ENCODE results near the gene HHIPL1.

HHIPL1 gene

DNA sequence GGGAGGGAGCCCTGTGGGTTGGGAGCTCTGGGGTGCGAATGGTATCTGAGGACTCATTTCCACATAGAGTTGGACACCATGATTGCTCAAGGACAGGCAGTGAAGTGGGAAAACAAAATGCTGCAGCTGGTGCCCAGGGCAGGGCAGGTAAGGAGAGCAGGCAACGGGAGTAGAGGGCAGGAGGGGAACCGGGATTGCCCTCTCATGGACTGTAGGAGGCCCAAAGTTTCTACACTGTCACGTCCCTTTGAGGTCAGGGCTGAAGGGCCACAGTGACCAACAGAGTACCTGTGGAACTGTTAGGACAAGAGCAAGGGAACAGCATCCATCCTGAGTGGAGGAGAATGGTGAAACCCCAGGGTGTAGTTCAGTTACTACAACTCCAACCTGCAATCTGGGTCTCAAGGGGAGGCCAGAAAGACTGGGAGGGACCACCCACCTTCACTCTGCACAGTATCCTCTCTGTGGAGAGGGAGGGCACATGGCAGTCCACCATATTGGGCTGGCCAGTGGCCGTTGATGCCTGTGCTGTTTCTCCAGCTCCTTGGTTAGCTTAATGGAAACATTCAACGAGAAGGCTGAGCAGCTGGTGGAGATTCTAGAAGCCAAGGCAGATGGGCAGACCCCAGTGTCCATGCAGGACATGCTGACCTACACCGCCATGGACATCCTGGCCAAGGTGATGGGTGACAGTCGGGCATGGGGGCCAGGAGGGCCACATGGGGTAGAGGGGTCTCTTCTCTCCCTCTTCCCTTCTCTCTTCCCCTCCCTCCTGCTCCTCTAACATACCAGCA lies 61.4 kb downstream of the HHIPL1 start:
- TF ChIP-seq, protein P1, sequence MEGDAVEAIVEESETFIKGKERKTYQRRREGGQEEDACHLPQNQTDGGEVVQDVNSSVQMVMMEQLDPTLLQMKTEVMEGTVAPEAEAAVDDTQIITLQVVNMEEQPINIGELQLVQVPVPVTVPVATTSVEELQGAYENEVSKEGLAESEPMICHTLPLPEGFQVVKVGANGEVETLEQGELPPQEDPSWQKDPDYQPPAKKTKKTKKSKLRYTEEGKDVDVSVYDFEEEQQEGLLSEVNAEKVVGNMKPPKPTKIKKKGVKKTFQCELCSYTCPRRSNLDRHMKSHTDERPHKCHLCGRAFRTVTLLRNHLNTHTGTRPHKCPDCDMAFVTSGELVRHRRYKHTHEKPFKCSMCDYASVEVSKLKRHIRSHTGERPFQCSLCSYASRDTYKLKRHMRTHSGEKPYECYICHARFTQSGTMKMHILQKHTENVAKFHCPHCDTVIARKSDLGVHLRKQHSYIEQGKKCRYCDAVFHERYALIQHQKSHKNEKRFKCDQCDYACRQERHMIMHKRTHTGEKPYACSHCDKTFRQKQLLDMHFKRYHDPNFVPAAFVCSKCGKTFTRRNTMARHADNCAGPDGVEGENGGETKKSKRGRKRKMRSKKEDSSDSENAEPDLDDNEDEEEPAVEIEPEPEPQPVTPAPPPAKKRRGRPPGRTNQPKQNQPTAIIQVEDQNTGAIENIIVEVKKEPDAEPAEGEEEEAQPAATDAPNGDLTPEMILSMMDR (IDR thresholded peaks at IDR 0.05) = no peak

DNA sequence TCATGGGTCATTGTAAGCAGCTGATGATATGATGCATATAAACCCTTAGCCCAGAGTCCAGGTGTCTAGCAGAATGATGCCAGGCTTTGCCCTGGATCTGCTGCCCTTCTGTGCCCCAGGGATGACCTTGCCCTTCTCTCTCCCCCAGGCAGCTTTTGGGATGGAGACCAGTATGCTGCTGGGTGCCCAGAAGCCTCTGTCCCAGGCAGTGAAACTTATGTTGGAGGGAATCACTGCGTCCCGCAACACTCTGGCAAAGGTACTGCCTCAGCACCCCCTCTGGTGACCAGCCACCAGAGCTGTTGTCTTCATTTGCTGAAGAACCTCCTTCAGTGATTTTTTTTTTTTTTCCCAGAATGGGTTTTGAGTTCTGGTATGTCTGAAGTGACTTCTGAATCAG lies 62.5 kb downstream of the HHIPL1 start:
- TF ChIP-seq, protein P1 (IDR thresholded peaks at IDR 0.05) = no peak

DNA sequence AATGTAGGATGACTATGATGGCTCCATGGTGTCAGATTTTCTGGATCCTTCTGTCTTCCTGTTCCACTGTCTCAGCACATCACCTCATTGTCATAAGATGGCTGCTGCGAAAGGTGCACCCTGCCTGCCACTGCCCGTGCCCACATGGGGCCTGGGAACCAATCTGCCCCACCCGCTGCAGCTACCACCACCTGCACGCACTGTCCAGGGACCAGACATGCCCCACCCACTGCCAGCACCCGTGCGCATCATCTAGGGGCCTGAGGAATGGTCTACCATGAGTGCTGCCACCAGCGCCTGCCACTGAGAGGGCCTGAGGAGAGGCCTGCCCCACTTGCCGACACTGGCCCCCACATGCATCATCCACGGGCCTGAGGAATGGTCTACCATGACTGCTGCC lies 63.0 kb downstream of the HHIPL1 start:
- TF ChIP-seq, protein P1 (IDR thresholded peaks at IDR 0.05) = no peak

DNA sequence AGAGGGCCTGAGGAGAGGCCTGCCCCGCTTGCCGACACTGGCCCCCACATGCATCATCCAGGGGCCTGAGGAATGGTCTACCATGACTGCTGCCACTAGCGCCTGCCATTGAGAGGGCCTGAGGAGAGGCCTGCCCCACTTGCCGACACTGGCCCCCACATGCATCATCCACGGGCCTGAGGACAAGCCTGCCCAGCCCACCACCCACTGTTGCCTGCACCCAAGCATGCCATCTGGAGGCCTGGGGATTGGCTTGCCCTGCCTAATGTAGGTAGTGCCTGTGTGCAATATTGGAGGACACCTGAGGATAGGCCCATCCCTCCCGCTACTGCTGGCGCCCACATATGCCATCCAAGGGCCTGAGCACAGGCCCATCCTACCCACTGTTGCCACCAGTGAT lies 63.5 kb downstream of the HHIPL1 start:
- TF ChIP-seq, protein P1 (IDR thresholded peaks at IDR 0.05) = no peak

DNA sequence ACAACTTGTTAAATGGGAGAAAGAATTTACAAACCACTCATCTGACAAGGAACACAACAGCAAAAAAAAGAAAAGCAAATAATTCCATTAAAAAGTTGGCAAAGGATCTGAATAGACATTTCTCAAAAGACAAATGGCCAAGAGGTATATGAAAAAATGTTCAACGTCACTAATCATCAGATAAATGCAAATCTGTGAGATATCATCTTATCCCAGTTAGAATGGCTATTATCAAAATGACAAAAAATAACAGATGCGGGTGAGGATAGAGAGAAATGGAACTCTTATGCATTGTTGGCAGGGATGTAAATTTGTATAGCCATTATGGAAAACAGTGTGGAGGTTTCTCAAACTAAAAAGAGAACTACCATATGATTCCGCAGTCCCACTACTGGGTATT lies 69.0 kb downstream of the HHIPL1 start:
- TF ChIP-seq, protein P1 (IDR thresholded peaks at IDR 0.05) = no peak

DNA sequence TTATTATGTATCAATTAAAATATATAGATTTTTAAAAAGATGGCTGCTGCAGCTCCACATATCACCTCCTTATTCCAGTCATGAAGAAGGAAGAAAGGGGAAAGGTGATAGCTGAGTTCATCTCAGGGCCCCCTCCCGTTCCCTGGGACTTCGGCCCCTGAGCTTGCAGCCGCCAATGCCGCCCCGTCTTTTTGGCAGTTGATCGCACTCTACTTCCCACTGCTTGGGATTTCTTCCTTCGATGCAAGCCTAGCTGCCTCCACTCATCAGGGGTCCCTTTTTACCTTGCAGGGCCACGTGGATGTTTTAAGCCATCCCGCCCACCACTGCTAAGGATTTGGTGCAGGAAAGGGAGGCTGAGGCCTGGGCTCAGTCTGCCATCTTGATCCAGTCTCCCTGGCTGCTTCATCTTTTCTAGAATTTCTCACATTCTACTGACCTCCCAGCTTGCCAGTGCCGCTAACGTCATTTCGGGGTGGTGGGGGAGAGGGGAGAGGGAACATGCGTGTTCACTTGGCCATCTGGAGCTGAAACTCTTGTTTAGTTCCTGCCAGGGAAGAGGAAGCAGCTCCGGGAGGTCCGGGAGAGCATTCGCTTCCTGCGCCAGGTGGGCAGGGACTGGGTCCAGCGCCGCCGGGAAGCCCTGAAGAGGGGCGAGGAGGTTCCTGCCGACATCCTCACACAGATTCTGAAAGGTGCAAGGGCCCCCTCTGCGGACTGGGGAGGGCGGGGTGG lies 70.5 kb downstream of the HHIPL1 start:
- TF ChIP-seq, protein P1 (IDR thresholded peaks at IDR 0.05) = no peak

DNA sequence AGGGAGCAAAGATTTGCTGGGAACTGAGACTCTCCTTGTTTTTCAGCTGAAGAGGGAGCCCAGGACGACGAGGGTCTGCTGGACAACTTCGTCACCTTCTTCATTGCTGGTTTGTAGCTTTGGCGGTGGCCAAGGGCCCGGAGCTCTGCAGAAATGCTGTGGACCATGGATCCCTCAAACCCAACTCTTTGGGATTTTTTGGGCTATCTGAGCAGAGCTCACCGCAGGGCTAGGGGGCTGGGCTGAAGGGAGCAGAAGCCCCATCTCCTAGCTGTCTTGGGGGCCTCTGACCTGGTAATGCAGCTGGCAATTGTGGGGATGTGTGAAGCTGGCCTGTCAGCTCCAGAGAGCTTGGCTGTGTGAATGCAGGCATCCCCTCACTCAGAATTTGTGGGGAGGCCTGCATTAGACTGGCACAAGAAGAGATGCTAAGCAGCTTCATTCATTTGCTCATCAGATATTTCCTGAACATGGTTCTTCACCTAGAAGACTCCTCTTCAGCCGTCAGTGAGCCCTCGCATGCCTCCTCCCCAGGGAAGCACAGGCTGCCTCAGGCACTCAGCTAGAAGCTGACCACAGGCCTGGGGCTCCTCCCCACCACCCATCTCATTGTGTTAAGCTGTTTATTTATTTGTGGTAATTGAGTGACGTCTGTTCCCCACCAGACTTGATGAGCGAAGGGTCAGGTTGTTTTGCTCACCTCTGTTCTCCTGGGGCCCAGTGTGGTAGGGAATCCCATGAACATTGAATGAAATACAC lies 71.3 kb downstream of the HHIPL1 start:
- TF ChIP-seq, protein P1 (IDR thresholded peaks at IDR 0.05) = no peak
